GM12891 (cell line): Measurements from ENCODE around the gene NPAS4.

Source experiments
- POLR2A ChIP-seq: IDR thresholded peaks from 2 replicates; pipeline ENCODE4 v1.6.1; 2011; ENCODE audit warnings: low read depth, low read length, control low read depth
- POLR2AphosphoS5 ChIP-seq: IDR thresholded peaks from 2 replicates; pipeline ENCODE4 v1.6.1; 2011; ENCODE audit warnings: low read depth, low read length, control low read depth
- POU2F2 ChIP-seq: IDR thresholded peaks from 2 replicates; pipeline ENCODE4 v1.6.1; 2011; ENCODE audit warnings: low read depth, mild to moderate bottlenecking, control low read depth, low read length, moderate library complexity
- SPI1 ChIP-seq: IDR thresholded peaks from 2 replicates; pipeline ENCODE4 v1.6.1; 2011; ENCODE audit warnings: low read depth, low read length, control low read depth
- TAF1 ChIP-seq: IDR thresholded peaks from 2 replicates; pipeline ENCODE4 v1.6.1; 2011; ENCODE audit warnings: low read depth, low read length, control low read depth

- TF ChIP-seq TAF1 (no peak), POLR2A (no peak), POLR2AphosphoS5 (no peak), POU2F2 (no peak), SPI1 (no peak)
These were observed 11.6 kb upstream of the NPAS4 start for GRCh38 chr11:66409226-66409625.
